ENCODE data around the gene E2F8. TPM values are rescaled to one million over a fixed set of nuclear protein-coding genes. Genes with fewer than 3 reads are reported as not detected.

Gene E2F8
- total RNA-seq, 1 experiment from 2014 or later = 10.7 TPM

GRCh38 chr11:19243613-19244012 lies 2.9 kb upstream of the E2F8 start:
- Mint-ChIP-seq H3K9me3 (peaks cover 13% of the 10 kb centered on the region), H3K4me3 (no peak overlapping the region), H3K27ac (no peak overlapping the region), H3K27me3 (ENCODE audit: low read depth) (peaks cover 41% of the 10 kb centered on the region), H3K36me3 (peaks cover 7% of the 10 kb centered on the region; the same call in 1 of the 2 replicates), H3K4me1 (peaks cover 10% of the 10 kb centered on the region)
- POLR2A ChIA-PET = no interaction called here
- CTCF ChIA-PET = interaction anchor here (1.5 kb wide), 1 partner anchor 167 kb away, joined by 6 read pairs; no protein-coding TSS in a partner anchor
- ATAC-seq = no peak
- DNase-seq (ENCODE audit: low spot score) = no peak
- TF ChIP-seq MXD4 (CRISPR knock-in tag; IDR thresholded peaks at IDR 0.05; ENCODE audit: borderline replicate concordance) (no peak), E2F1 (CRISPR knock-in tag; IDR thresholded peaks at IDR 0.05) (no peak), ZNF532 (CRISPR knock-in tag; IDR thresholded peaks at IDR 0.05; ENCODE audit: borderline replicate concordance) (no peak), ZNF423 (CRISPR knock-in tag; IDR thresholded peaks at IDR 0.05) (no peak), ZNF281 (CRISPR knock-in tag; IDR thresholded peaks at IDR 0.05) (no peak), E2F5 (CRISPR knock-in tag; IDR thresholded peaks at IDR 0.05) (no peak), ZNF263 (CRISPR knock-in tag; IDR thresholded peaks at IDR 0.05; ENCODE audit: low read depth) (no peak), ATF1 (CRISPR knock-in tag; IDR thresholded peaks at IDR 0.05) (no peak), NR2C2 (CRISPR knock-in tag; IDR thresholded peaks at IDR 0.05) (no peak), FOXP4 (CRISPR knock-in tag; IDR thresholded peaks at IDR 0.05) (no peak), AR (CRISPR knock-in tag; IDR thresholded peaks at IDR 0.05) (no peak), OVOL2 (CRISPR knock-in tag; IDR thresholded peaks at IDR 0.05; ENCODE audit: borderline replicate concordance) (no peak), CTCF (IDR thresholded peaks at IDR 0.05) (no peak), HMGXB4 (CRISPR knock-in tag; IDR thresholded peaks at IDR 0.05) (no peak), NR1H2 (CRISPR knock-in tag; IDR thresholded peaks at IDR 0.05) (no peak), ZSCAN18 (CRISPR knock-in tag; IDR thresholded peaks at IDR 0.05) (no peak), CBFB (CRISPR knock-in tag; IDR thresholded peaks at IDR 0.05; ENCODE audit: low read depth) (no peak), ZNF317 (CRISPR knock-in tag; IDR thresholded peaks at IDR 0.05; ENCODE audit: borderline replicate concordance, low read depth) (no peak)
